ENCODE measurements around the gene RBM38.

RBM38 gene

DNA sequence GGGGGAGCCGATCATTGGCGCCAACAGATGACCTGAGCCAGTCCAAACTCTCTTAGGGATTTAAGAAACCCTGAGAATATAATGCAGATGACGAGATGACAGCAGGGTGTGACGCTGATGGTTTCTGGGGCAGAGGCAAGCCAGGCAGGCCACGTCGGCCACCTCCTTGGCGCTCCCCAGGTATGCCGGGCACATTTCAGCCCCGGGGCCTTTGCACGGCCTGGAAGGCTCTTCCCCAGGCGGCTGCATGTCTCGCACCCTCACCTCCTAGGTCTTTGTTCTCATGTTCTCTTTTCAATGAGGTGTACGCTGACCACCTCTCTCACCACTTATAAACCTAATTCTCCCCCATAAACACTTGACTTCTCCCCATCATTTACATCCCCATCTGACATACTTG is 64.9 kb downstream of the RBM38 start:
- no peak for DNase-seq

GRCh38 chr20:57457243-57458095 is 66.3 kb downstream of the RBM38 start:
- DNase-seq: no peak

- DNase-seq: no peak
These were observed 67.4 kb downstream of the RBM38 start for GRCh38 chr20:57458400-57459160.

Data from SHP77 (cell line).